ENCODE results near the gene ARID3A.

DNA sequence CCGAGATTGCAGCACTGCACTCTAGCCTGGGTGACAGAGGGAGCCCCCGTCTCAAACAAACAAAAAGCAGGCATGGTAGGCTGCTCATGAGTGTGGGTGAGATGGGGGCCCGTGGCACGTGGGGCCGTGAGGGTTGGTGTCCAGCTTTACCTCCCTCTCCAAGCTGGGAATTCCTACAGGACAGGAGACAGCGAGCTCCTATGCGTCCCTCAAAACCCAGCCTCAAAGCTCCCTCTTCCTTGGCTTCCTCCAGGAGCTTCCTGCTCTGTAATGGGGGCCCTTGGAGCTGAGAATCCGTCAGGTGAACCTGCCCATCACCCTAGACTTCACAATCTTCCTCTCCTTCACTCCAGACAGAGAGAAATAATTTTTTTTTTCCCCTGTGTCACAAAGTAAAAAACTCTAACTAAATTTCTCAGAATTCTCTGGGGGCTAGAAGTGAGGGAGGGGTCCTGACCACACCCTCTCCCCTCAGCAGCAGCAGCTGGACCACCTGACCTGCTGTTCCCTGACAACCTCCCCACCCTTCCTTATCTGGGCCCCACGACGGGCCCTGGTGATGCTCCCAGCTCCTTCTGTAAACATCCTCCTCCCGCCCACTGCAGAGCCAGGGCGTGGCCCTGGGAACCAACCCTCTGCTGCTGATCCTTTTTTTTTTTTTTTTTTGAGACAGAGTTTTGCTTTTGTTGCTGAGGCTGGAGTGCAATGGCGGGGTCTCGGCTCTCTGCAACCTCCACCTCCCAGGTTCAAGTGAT, 36.2 kb downstream of the ARID3A start:
- no peak for TF ChIP-seq ZNF274 (IDR thresholded peaks at IDR 0.05; ENCODE audit: borderline replicate concordance, extremely low read depth, low read length)
- no peak for TF ChIP-seq POLR2A (IDR thresholded peaks at IDR 0.05; ENCODE audit: control extremely low read depth in 1 of 2, low read depth in 2 of 2, low read length in 2 of 2)
- no peak for TF ChIP-seq EZH2 (IDR thresholded peaks at IDR 0.05; ENCODE audit: low read depth, low read length, severe bottlenecking)
- TF ChIP-seq, protein P1, sequence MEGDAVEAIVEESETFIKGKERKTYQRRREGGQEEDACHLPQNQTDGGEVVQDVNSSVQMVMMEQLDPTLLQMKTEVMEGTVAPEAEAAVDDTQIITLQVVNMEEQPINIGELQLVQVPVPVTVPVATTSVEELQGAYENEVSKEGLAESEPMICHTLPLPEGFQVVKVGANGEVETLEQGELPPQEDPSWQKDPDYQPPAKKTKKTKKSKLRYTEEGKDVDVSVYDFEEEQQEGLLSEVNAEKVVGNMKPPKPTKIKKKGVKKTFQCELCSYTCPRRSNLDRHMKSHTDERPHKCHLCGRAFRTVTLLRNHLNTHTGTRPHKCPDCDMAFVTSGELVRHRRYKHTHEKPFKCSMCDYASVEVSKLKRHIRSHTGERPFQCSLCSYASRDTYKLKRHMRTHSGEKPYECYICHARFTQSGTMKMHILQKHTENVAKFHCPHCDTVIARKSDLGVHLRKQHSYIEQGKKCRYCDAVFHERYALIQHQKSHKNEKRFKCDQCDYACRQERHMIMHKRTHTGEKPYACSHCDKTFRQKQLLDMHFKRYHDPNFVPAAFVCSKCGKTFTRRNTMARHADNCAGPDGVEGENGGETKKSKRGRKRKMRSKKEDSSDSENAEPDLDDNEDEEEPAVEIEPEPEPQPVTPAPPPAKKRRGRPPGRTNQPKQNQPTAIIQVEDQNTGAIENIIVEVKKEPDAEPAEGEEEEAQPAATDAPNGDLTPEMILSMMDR (IDR thresholded peaks at IDR 0.05; ENCODE audit: control extremely low read depth in 1 of 3, insufficient read depth in 1 of 3, low read depth in 1 of 3, low read length in 3 of 3), result no peak
- TF ChIP-seq CEBPB (IDR thresholded peaks at IDR 0.05; ENCODE audit: low read depth, low read length), result no peak
